Osteoblast (primary cell): Measurements from ENCODE around the gene FAU. TPM values are rescaled to one million over a fixed set of nuclear protein-coding genes. Genes with fewer than 3 reads are reported as not detected.

Source experiments
- DNase-seq: peaks from one replicate; pipeline ENCODE4 v3.0.0; 2011; ENCODE audit warnings: low spot score, mixed read lengths; ENCODE audit not compliant: insufficient read length; ENCODE audit errors: missing footprints
- H2AFZ ChIP-seq: 2 replicates; pipeline ENCODE4 v1.6.0; 2011; ENCODE audit warnings: mild to moderate bottlenecking, low read length
- H3K27ac ChIP-seq: 2 replicates; pipeline ENCODE4 v1.5.1; 2011; ENCODE audit warnings: mild to moderate bottlenecking, low read depth, low read length, moderate library complexity
- H3K27me3 ChIP-seq: 2 replicates; pipeline ENCODE4 v1.6.0; 2012; ENCODE audit warnings: mild to moderate bottlenecking, control low read depth, inconsistent platforms, low read length, moderate library complexity; ENCODE audit not compliant: insufficient read depth
- H3K36me3 ChIP-seq: 2 replicates; pipeline ENCODE4 v1.5.1; 2011; ENCODE audit warnings: mild to moderate bottlenecking, low read length, control low read depth, moderate library complexity; ENCODE audit not compliant: insufficient read depth
- H3K4me1 ChIP-seq: 2 replicates; pipeline ENCODE4 v1.5.1; 2011; ENCODE audit warnings: mild to moderate bottlenecking, low read length, control low read depth, moderate library complexity; ENCODE audit not compliant: insufficient read depth
- H3K4me2 ChIP-seq: 2 replicates; pipeline ENCODE4 v1.6.0; 2011; ENCODE audit warnings: mild to moderate bottlenecking, low read length; ENCODE audit not compliant: insufficient read depth
- H3K4me3 ChIP-seq: fragments of 200-600 bp; sonication (generic); 3 replicates; pipeline ENCODE4 v1.5.1; 2012; ENCODE audit warnings: mild to moderate bottlenecking, low read length, inconsistent platforms; ENCODE audit not compliant: insufficient read depth
- H3K79me2 ChIP-seq: 2 replicates; pipeline ENCODE4 v1.6.0; 2012; ENCODE audit warnings: mild to moderate bottlenecking, low read length, control low read depth, inconsistent platforms; ENCODE audit not compliant: insufficient read depth
- H3K9me3 ChIP-seq: 2 replicates; pipeline ENCODE4 v1.5.1; 2011; ENCODE audit warnings: low read depth, low read length, control low read depth
- H4K20me1 ChIP-seq: 2 replicates; pipeline ENCODE4 v1.6.0; 2012; ENCODE audit warnings: mild to moderate bottlenecking, low read length, control low read depth; ENCODE audit not compliant: insufficient read depth
- CTCF ChIP-seq: IDR thresholded peaks from 2 replicates; pipeline ENCODE4 v1.5.1; 2011; ENCODE audit warnings: mild to moderate bottlenecking, low read depth, low read length, moderate library complexity; ENCODE audit errors: extremely low read depth
- total RNA-seq: library from RNA; depleted of rRNA; stranded (reverse); fragments of >200 nt; gene quantifications from 2 replicates; pipeline ENCODE4 v1.2.3, GENCODE V29; 2012

The FAU gene
- total RNA-seq, 1 donor: 118 TPM

GRCh38 chr11:65136515-65137096 lies 14.7 kb upstream of the FAU start:
- Histone ChIP-seq H2AFZ (no peak overlapping the region), H3K4me2 (no peak overlapping the region), H3K36me3 (peaks cover 13% of the 10 kb centered on the region), H3K4me1 (peaks cover 18% of the 10 kb centered on the region), H3K27me3 (peaks cover 6% of the 10 kb centered on the region), H3K27ac (no peak overlapping the region), H3K79me2 (peaks cover 36% of the 10 kb centered on the region), H4K20me1 (peaks cover 23% of the 10 kb centered on the region), H3K9me3 (no peaks in the 10 kb centered on the region), H3K4me3 (no peak overlapping the region)
- TF ChIP-seq CTCF: no peak
- no peak for DNase-seq

- Histone ChIP-seq H3K27ac (peak overlapping the region; percentile 99), H3K4me3 (peak overlapping the region; percentile 96), H3K4me2 (peak overlapping the region; percentile 85), H3K36me3 (peaks cover 22% of the 10 kb centered on the region), H2AFZ (peak overlapping the region; percentile 78), H3K27me3 (no peaks in the 10 kb centered on the region), H3K79me2 (peaks cover 45% of the 10 kb centered on the region), H3K9me3 (no peaks in the 10 kb centered on the region), H4K20me1 (peaks cover 31% of the 10 kb centered on the region), H3K4me1 (peaks cover 18% of the 10 kb centered on the region)
- no peak for TF ChIP-seq CTCF
- no peak for DNase-seq
Observed at GRCh38 chr11:65135633-65136145, 13.8 kb upstream of the FAU start.

- peaks cover 32% of the 10 kb centered on the region for H4K20me1 ChIP-seq
- no peaks in the 10 kb centered on the region for H3K9me3 ChIP-seq
- peak overlapping the region; percentile 99 for H3K27ac ChIP-seq
Observed at GRCh38 chr11:65134952-65135632, 13.2 kb upstream of the FAU start.

More at GRCh38 chr11:65134952-65135632, 13.2 kb upstream of the FAU start:
- no peaks in the 10 kb centered on the region for H3K27me3 ChIP-seq
- TF ChIP-seq CTCF: no peak
- H2AFZ ChIP-seq: peak overlapping the region; percentile 93
- peak overlapping the region; percentile 85 for H3K4me2 ChIP-seq
- H3K4me1 ChIP-seq: peaks cover 18% of the 10 kb centered on the region
- H3K4me3 ChIP-seq: peak overlapping the region; percentile 96
- peaks cover 26% of the 10 kb centered on the region for H3K36me3 ChIP-seq
- peak; percentile 98 for DNase-seq
- H3K79me2 ChIP-seq: peaks cover 49% of the 10 kb centered on the region
